Epithelial cell of esophagus (primary cell): Measurements from ENCODE around the gene PIK3R3.

ENCODE experiments used
- DNase-seq: peaks from one replicate; pipeline ENCODE4 v3.0.0; 2010; ENCODE audit warnings: low read depth
- H3K4me3 ChIP-seq: 2 replicates; pipeline ENCODE4 v1.5.1; 2011; ENCODE audit warnings: mild to moderate bottlenecking, low read length, control low read depth
- CTCF ChIP-seq: IDR thresholded peaks from 2 replicates; pipeline ENCODE4 v1.5.1; 2011; ENCODE audit warnings: low read depth, mild to moderate bottlenecking, low read length, control low read depth, inconsistent platforms; ENCODE audit not compliant: insufficient read depth; ENCODE audit errors: missing control alignments

Gene PIK3R3

GRCh38 chr1:46041974-46042373 lies 90.5 kb downstream of the PIK3R3 start:
- no peak for DNase-seq
- H3K4me3 ChIP-seq = no peak overlapping the region
- TF ChIP-seq CTCF = no peak

GRCh38 chr1:46041551-46041950 lies 90.9 kb downstream of the PIK3R3 start:
- no peak for DNase-seq
- no peak overlapping the region for H3K4me3 ChIP-seq
- TF ChIP-seq CTCF = no peak

DNA sequence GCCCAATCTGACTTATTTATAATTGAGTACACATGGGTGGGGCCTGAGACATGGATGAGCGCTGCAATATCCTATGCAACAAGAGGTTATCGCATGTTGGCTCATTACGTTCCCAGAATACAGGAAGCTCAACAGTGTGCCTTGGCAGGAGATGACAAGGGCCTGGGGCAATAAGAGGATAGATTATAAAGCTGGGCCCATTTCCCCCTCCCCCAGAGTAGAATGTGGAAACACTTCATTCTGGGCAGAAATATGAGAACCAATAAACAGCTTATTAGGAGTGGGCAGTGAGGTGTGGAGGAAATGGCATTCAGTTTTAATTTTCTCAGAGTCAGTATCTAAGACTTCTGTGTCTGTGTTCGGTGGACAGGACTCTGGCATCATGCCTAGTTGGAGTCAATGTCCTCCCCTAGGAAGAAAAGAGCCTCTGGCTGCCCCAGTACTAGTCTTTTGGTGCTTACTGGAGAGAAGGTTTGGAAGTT lies 92.8 kb downstream of the PIK3R3 start:
- TF ChIP-seq CTCF = no peak
- H3K4me3 ChIP-seq = no peak overlapping the region
- peak; percentile 21 for DNase-seq

GRCh38 chr1:46036894-46037839 lies 95.3 kb downstream of the PIK3R3 start:
- DNase-seq = peak; percentile 79
- no peak overlapping the region for H3K4me3 ChIP-seq
- peak; percentile 96 for TF ChIP-seq CTCF

DNA sequence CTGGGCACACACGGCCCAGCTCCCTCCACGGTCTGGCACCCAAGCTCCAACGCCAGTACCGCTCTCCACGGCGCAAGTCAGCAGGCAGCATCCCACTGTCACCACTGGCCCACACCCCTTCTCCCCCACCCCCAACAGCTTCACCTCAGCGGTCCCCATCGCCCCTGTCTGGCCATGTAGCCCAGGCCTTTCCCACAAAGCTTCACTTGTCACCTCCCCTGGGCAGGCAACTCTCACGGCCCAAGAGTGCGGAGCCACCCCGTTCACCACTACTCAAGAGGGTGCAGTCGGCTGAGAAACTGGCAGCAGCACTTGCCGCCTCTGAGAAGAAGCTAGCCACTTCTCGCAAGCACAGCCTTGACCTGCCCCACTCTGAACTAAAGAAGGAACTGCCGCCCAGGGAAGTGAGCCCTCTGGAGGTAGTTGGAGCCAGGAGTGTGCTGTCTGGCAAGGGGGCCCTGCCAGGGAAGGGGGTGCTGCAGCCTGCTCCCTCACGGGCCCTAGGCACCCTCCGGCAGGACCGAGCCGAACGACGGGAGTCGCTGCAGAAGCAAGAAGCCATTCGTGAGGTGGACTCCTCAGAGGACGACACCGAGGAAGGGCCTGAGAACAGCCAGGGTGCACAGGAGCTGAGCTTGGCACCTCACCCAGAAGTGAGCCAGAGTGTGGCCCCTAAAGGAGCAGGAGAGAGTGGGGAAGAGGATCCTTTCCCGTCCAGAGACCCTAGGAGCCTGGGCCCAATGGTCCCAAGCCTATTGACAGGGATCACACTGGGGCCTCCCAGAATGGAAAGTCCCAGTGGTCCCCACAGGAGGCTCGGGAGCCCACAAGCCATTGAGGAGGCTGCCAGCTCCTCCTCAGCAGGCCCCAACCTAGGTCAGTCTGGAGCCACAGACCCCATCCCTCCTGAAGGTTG lies 97.6 kb downstream of the PIK3R3 start:
- H3K4me3 ChIP-seq = no peak overlapping the region
- DNase-seq = no peak
- no peak for TF ChIP-seq CTCF

DNA sequence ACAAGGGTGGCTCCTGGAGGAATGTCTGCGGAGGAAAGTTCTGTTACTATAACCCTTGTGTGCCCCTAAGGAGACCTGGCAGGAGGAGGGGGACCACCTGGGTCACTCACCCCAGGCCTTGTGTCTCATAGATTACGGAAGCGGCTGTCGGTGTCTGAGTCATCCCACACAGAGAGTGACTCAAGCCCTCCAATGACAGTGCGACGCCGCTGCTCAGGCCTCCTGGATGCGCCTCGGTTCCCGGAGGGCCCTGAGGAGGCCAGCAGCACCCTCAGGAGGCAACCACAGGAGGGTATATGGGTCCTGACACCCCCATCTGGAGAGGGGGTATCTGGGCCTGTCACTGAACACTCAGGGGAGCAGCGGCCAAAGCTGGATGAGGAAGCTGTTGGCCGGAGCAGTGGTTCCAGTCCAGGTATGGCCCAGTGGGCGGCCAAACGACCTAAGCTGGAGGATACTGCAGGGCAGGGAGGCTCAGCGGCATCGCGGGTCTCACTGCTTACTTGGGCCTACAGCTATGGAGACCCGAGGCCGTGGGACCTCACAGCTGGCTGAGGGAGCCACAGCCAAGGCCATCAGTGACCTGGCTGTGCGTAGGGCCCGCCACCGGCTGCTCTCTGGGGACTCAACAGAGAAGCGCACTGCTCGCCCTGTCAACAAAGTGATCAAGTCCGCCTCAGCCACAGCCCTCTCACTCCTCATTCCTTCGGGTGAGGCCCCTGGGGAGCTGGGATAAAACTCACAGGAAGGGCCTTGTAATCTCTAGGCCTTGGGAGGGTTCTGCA lies 101.4 kb downstream of the PIK3R3 start:
- DNase-seq = peak; percentile 53
- TF ChIP-seq CTCF = no peak
- no peak overlapping the region for H3K4me3 ChIP-seq
